C4-2B (cell line): ENCODE data around the gene GAS2.

ENCODE experiments used
- CTCF ChIP-seq: fragments of 450-650 bp; conservative IDR thresholded peaks from 2 replicates; pipeline ENCODE4 v1.5.1; 2017; ENCODE audit warnings: mild to moderate bottlenecking
- ZFX ChIP-seq: fragments of 450-650 bp; IDR thresholded peaks from 2 replicates; pipeline ENCODE4 v1.6.1; 2017

- TF ChIP-seq CTCF, result no peak
- no peak for TF ChIP-seq ZFX
Observed at GRCh38 chr11:22768281-22768680, 101.9 kb downstream of the GAS2 start.
